ENCODE measurements around the gene LRRC15.

DNA sequence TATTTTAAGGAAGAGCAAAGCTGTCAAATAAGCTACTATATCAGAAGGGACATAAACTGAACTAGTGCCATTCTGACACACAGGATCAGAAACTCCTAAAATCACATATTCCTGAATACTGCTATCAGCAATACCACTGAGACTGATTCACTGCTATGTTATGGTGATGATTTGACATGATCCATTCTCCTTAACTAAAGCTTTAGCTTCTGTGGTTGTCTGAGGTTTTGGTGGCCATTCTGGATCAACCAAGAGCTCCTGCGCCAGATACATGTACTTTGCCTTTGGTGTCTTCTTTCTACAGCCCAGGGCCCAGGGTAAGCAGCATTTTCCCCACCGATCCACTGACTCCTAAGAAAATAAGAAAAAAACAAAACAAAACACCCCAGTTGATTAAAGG, 36.2 kb upstream of the LRRC15 start:
- TF ChIP-seq BHLHE40 (IDR thresholded peaks at IDR 0.05; ENCODE audit: borderline replicate concordance) (no peak), SP1 (IDR thresholded peaks at IDR 0.05) (no peak), TARDBP (IDR thresholded peaks at IDR 0.05) (no peak), FOXA1 (IDR thresholded peaks at IDR 0.05) (no peak), SUZ12 (IDR thresholded peaks at IDR 0.05) (no peak), ELF4 (IDR thresholded peaks at IDR 0.05) (no peak), ARNT (IDR thresholded peaks at IDR 0.05) (no peak), ZNF384 (IDR thresholded peaks at IDR 0.05) (no peak), NFRKB (IDR thresholded peaks at IDR 0.05) (no peak), FOXM1 (IDR thresholded peaks at IDR 0.05; ENCODE audit: borderline replicate concordance) (no peak), LEF1 (IDR thresholded peaks at IDR 0.05; ENCODE audit: borderline replicate concordance) (no peak), L3MBTL2 (conservative IDR thresholded peaks at IDR 0.05) (no peak)
- TF ChIP-seq, protein P1, sequence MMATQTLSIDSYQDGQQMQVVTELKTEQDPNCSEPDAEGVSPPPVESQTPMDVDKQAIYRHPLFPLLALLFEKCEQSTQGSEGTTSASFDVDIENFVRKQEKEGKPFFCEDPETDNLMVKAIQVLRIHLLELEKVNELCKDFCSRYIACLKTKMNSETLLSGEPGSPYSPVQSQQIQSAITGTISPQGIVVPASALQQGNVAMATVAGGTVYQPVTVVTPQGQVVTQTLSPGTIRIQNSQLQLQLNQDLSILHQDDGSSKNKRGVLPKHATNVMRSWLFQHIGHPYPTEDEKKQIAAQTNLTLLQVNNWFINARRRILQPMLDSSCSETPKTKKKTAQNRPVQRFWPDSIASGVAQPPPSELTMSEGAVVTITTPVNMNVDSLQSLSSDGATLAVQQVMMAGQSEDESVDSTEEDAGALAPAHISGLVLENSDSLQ (IDR thresholded peaks at IDR 0.05) = no peak

Measured in HEK293T (cell line).